VCaP (cell line): ENCODE results near the gene PDIA6.

Experiments
- H3K27ac ChIP-seq: fragments of 450-650 bp; 2 replicates; pipeline ENCODE4 v1.5.1; 2017
- TF ChIP-seq, protein P1 (sequence below): fragments of 450-650 bp; conservative IDR thresholded peaks from 2 replicates; pipeline ENCODE4 v1.5.1; 2017; ENCODE audit warnings: mild to moderate bottlenecking, moderate library complexity

The PDIA6 gene

DNA sequence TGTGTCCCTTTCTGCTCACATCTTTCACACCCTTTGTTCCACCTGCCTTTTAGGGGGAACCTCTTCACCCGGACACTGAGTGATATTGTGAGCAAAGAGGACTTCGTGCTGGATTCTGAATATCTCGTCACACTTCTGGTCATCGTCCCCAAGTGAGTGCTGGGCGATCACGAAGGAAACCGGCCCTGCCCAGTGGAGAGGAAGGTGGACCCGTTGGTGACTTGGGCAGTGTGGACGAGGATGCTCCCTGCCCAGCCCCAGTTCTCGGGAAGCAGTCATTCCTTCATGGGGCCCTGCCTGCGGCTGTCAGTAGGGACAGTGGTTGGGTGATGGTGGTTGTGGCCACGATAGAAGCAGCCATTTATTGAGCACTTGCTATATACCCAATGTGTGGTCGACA, 40.8 kb downstream of the PDIA6 start:
- H3K27ac ChIP-seq, result no peak overlapping the region
- TF ChIP-seq, protein P1, sequence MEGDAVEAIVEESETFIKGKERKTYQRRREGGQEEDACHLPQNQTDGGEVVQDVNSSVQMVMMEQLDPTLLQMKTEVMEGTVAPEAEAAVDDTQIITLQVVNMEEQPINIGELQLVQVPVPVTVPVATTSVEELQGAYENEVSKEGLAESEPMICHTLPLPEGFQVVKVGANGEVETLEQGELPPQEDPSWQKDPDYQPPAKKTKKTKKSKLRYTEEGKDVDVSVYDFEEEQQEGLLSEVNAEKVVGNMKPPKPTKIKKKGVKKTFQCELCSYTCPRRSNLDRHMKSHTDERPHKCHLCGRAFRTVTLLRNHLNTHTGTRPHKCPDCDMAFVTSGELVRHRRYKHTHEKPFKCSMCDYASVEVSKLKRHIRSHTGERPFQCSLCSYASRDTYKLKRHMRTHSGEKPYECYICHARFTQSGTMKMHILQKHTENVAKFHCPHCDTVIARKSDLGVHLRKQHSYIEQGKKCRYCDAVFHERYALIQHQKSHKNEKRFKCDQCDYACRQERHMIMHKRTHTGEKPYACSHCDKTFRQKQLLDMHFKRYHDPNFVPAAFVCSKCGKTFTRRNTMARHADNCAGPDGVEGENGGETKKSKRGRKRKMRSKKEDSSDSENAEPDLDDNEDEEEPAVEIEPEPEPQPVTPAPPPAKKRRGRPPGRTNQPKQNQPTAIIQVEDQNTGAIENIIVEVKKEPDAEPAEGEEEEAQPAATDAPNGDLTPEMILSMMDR, result no peak

DNA sequence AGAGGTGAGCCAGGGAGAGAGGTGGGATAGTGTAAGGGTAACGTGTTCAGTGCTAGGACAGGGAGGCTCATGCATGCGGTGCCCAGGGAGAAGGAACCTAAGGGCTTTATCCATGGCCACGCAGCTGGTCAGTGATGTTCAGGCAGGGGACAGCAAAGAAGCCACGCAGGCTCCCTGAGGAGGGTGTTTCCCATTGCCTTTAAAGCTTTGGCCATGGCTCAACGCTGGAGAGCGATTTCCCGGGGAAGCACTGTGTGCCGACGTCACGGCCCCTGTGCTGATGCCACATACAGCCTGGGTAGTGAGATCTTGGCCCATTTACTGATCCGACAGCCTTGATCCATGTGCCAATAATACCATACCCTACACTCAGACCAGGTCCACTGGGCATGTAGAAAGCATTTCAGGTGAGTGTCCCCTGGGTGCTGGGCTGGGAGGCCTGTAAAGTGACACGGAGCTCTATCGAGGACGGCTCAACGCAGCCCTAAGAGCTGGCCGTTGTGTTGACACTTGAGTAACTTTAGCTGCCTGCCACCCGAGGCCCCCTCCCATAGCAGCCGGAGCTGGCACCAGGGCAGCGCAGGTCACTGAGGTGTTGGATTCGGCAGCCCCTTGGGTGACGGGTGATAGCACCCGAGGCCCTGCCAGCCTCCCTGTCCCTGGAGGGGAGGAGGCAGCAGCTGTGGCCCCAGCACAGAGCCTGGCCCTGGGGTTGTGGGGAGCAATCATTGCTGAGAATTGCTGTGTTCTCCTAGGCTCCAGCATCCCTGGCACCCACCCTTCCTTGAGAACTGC, 41.4 kb downstream of the PDIA6 start:
- H3K27ac ChIP-seq, result no peak overlapping the region
- TF ChIP-seq, protein P1, result no peak

DNA sequence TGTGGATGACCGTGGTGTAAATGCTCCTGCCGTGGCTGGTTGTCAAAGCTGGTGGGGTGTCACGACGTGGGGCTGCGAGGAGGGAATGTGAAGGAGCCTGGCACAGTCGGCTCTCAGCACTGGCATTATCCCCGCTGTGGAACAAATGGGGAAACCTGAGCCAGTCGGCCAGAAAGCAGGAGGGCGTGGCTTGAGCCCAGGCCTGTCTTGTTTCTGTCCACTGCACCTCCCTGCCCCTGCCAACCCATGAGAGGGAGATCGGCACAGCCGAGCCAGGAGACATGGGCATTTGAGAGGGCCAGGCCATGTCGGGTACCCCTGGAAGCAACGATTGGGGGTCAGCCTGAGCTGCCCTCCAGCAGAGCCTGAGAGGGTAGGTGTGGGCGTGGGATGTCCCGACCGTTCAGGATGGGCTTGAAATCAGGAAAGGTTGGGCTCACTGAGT, 44.5 kb downstream of the PDIA6 start:
- no peak overlapping the region for H3K27ac ChIP-seq
- TF ChIP-seq, protein P1, result no peak

DNA sequence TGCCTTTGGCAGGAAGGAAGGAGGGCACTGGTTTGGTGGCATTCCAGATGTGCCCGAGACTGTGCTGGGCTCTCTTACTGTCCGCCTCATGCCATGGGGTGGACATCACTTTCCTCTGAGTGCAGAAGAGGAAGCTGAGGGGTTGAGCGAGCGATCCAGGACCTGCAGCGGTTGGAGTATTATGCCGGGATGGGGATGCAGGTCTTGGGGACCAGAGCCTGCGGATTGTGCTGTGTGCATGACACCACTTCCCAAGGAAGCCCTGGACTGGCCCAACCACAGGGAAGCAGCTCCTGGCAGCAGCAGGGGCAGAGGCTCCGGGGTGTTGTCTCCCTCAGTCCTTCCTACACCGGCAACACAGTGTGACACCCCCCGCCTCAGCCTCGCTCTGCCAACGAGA, 46.7 kb downstream of the PDIA6 start:
- no peak overlapping the region for H3K27ac ChIP-seq
- TF ChIP-seq, protein P1, result no peak

DNA sequence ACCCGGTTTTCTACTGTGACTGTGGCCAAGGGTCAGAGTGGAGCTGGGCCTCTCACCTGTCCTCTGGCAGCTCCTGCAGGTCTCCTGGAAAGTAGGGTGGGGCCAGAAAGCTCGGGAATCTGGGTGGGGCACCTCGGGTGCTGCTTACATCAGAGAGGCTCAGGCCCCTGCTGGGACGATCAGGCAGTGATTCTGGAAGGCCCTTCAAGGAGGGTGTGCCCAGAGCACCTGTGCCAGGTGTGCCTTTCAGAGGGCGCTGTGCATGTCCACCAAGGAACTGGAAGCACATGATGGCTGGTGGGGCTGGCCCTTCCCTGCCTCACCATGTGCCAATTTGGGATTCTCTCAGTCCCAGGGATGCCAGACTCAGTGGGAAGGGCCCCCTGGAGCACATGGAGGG, 47.1 kb downstream of the PDIA6 start:
- no peak overlapping the region for H3K27ac ChIP-seq
- TF ChIP-seq, protein P1, result no peak

DNA sequence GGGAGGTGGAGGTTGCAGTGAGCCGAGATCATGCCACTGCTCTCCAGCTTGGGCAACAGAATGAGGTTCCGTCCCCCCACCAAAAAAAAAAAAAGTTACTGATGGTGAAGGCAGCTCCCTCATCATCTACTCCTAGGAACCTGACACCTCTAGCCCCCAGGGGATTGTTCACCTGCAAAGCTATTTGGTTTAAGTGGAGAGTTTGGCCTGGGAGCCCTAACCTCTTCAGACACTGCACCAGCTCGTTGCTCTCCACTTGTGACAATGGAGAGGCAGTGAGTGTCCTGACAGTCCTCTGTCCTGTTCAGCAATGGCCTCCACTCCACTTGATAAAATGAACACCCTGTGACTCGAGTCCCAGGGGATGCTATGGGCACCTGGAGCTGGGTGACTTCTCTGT, 47.7 kb downstream of the PDIA6 start:
- TF ChIP-seq, protein P1, result no peak
- H3K27ac ChIP-seq, result no peak overlapping the region

DNA sequence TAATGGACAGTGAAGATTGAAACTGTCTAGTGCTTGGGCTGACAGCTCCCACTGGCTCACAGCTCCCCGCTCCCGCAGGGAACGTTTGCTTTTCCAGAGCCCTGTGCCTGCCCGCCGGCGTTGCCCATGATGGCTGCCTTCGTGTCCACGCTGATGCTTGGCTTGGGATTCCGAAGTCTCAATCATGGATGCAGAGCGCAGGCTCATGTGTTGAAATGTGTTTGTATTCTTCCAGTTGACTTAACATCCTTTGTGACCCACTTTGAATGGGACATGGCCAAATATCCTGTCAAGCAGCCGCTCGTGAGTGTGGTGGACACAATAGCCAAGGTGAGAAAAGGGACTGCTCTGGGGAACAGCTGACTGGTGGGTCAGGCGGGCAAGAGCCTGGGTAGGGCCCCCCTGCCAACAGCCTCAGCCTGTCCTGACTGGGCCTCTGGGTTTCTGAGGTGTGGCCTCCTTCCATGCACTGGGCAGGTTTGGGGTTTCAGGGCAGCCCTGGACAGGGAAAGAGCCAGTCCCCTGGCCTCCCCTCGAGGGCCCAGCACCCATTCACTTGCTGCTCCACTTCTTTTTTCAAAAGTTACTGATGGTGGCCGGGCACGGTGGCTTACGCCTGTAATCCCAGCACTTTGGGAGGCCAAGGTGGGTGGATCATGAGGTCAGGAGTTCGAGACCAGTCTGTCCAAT, 48.3 kb downstream of the PDIA6 start:
- TF ChIP-seq, protein P1, result no peak
- no peak overlapping the region for H3K27ac ChIP-seq
